RWPE2 (cell line): ENCODE data around the gene PYCR2.
A peak's percentile ranks its signal among the peaks of the same experiment; 100 is the strongest.

Source experiments
- ATAC-seq: fragments of 200-7000 bp; cut with Tn5 transposase; 3 replicates; pipeline ENCODE4 v1.9.1; 2021; ENCODE audit warnings: low read depth
- DNase-seq: peaks from one replicate; pipeline ENCODE4 v3.0.0-alpha.2; 2020; ENCODE audit warnings: low spot score
- H3K27ac ChIP-seq: fragments of 450-650 bp; 2 replicates; pipeline ENCODE4 v1.5.1; 2017; ENCODE audit warnings: mild to moderate bottlenecking; ENCODE audit not compliant: poor library complexity, severe bottlenecking
- H3K27me3 ChIP-seq: fragments of 250-450 bp; sonication (Bioruptor Pico); 2 replicates; pipeline ENCODE4 v1.5.1; 2021; ENCODE audit warnings: mild to moderate bottlenecking, moderate library complexity; ENCODE audit not compliant: insufficient read depth, poor library complexity, severe bottlenecking
- H3K36me3 ChIP-seq: fragments of 250-450 bp; sonication (Bioruptor Pico); 2 replicates; pipeline ENCODE4 v1.5.1; 2020; ENCODE audit warnings: low read depth, mild to moderate bottlenecking, moderate library complexity
- H3K4me1 ChIP-seq: fragments of 250-450 bp; sonication (Bioruptor Pico); 2 replicates; pipeline ENCODE4 v1.5.1; 2021; ENCODE audit warnings: mild to moderate bottlenecking, moderate library complexity; ENCODE audit not compliant: insufficient read depth, poor library complexity, severe bottlenecking
- H3K4me3 ChIP-seq: fragments of 250-450 bp; sonication (Bioruptor Pico); 2 replicates; pipeline ENCODE4 v1.5.1; 2021; ENCODE audit warnings: mild to moderate bottlenecking, moderate library complexity; ENCODE audit not compliant: severe bottlenecking
- H3K9me3 ChIP-seq: fragments of 250-450 bp; sonication (Bioruptor Pico); 2 replicates; pipeline ENCODE4 v1.5.1; 2021; ENCODE audit warnings: mild to moderate bottlenecking, moderate library complexity; ENCODE audit not compliant: severe bottlenecking
- CTCF ChIP-seq: fragments of 450-650 bp; IDR thresholded peaks from one replicate; pipeline ENCODE4 v1.5.1; 2017; ENCODE audit warnings: mild to moderate bottlenecking, moderate library complexity; ENCODE audit not compliant: poor library complexity, severe bottlenecking

The PYCR2 gene

DNA sequence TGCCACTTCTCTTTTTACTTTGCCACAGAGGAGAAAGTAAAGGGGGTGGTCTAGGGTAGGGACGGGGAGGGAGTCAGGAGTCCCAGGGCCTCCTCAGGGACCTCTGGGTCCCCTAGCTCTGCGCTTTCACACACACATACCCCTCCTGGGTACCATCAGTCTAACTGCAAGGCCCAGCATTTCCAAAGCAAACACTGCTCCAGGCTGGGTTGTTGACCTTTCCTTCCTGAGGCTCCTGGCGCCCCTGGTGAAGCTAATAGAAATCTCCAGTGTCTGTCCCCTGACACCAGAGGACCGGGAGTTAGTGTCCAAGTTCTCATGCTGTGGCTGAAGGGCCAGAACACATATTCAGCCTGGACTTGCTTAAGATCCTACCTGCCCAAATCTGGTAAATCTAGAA, 45.8 kb downstream of the PYCR2 start:
- DNase-seq: no peak
- Histone ChIP-seq H3K27me3 (no peaks in the 10 kb centered on the region), H3K9me3 (no peaks in the 10 kb centered on the region), H3K4me3 (no peak overlapping the region), H3K4me1 (peaks cover 5% of the 10 kb centered on the region), H3K36me3 (no peaks in the 10 kb centered on the region), H3K27ac (no peak overlapping the region)
- TF ChIP-seq CTCF: no peak
- ATAC-seq: no peak

DNA sequence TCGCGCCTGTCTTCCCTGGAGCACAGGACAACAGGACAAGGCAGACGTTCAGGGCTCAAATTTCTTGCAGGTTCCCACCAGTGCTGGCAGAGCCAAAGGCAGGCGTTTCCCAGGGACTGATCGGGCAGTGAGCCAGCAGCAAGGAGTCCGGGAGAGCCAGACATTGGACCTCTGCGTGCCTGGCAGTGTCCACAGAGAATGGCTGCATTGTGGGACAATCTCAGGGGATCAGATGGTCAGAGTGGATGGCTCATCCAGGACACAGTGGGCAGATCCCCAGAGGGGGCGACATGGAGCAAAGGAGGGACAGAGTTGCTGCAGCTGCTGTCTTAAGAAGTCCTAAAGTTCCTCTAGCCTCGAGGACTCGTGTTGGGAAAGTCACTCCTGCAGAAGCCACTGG, 46.5 kb downstream of the PYCR2 start:
- Histone ChIP-seq H3K4me3 (no peak overlapping the region), H3K27me3 (no peaks in the 10 kb centered on the region), H3K36me3 (no peaks in the 10 kb centered on the region), H3K27ac (no peak overlapping the region), H3K9me3 (no peaks in the 10 kb centered on the region), H3K4me1 (peaks cover 5% of the 10 kb centered on the region)
- DNase-seq (no peak), ATAC-seq (no peak)
- peak; percentile 25 for TF ChIP-seq CTCF

DNA sequence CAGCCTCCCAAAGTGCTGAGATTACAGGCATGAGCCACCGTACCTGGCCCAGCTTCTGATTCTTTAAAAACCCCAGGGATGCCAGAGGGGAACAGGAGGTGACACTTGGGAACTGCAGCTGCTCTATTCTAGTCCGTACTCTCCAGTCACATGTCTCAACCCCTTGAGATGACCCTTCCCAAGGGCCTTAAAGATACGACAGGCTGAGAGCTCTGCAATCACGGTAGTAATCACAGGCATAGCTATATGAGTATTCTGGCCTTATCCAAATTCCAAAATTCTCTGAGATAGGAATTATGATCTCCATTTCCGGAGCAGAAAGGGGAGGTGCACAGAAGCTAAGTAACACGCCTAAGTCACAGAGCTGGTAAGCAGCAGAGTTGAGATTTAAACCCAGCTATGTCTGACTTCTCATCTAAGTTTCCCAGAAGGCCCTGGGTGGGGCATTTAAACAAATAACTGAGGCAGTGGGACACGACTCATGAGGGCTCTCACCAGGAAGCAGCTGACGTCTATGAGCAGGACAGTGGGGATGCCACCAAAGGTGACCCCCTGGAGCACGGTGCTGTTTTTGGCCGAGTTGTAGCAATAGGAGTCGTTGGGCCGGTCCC, 47.0 kb downstream of the PYCR2 start:
- H3K36me3 ChIP-seq: no peaks in the 10 kb centered on the region
- ATAC-seq (no peak), DNase-seq (no peak)
- TF ChIP-seq CTCF: no peak
- peaks cover 5% of the 10 kb centered on the region for H3K4me1 ChIP-seq
- H3K4me3 ChIP-seq: no peak overlapping the region
- no peaks in the 10 kb centered on the region for H3K27me3 ChIP-seq
- no peak overlapping the region for H3K27ac ChIP-seq
- no peaks in the 10 kb centered on the region for H3K9me3 ChIP-seq

DNA sequence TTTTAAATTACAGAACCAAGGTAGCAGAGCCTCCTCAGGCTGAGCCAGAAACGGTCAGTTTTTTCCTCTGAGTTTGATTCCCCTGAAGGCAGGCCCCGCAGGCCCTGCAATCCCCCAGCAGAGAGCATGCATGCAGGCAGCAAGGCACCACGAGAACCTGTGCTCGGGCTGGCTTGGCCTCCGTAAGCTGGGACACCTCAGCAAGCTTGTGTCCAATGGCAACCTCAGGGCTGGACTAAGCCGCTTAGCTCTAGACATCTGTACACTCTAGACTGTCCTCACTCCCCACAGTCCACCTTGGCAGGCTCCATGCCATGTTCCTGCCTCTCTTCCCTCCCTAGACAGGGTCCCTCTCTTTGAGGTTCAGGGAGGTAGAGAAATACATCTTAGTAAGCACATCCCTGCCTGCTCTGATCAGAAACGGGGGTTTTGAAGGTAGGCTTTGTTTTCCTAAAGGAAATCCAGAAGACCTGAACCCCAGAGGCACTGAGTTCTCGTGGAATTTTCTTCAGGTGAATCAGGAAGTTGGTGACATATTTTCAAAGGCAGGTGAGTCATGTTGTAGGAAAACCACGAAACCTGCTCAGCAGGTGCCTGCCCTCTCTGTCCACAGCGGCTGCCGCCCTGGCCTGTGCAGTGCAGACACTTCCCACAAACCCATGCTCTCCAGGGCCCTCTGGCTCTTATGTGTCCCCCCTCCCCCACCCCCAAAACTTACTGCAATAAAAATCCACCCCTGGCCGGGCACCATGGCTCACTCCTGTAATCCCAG, 48.8 kb downstream of the PYCR2 start:
- ATAC-seq: peak; percentile 93
- no peak overlapping the region for H3K27ac ChIP-seq

More for the DNA sequence above, 48.8 kb downstream of the PYCR2 start:
- Histone ChIP-seq H3K4me1 (peaks cover 2% of the 10 kb centered on the region), H3K4me3 (no peak overlapping the region), H3K9me3 (no peaks in the 10 kb centered on the region), H3K36me3 (0 out of 2 replicates have a peak, but pooled peaks cover 3% of the 10 kb centered on the region), H3K27me3 (no peaks in the 10 kb centered on the region)
- no peak for TF ChIP-seq CTCF
- no peak for DNase-seq
